Ascending aorta (tissue), 2 donors: Measurements from ENCODE around the gene SMKR1. TPM values are rescaled to one million over a fixed set of nuclear protein-coding genes. Genes with fewer than 3 reads are reported as not detected.
"Not testable (repeated sequence)": the region's sequence is repeated elsewhere in the genome, so short reads cannot be mapped to it uniquely, and the experiment has no call there.

ENCODE experiments used
- DNase-seq, 2 donors: peaks; one replicate each; pipeline ENCODE4 v3.0.0-alpha.2; 2019; ENCODE audit warnings: low spot score in 2 of 2
- H3K27ac ChIP-seq, 2 donors: fragments of 200-600 bp; sonication (generic); one replicate each; pipeline ENCODE4 v1.5.1; 2016 to 2017; ENCODE audit warnings: mild to moderate bottlenecking in 1 of 2
- H3K27me3 ChIP-seq: fragments of 200-600 bp; sonication (generic); one replicate; pipeline ENCODE4 v1.5.1; 2017
- H3K36me3 ChIP-seq, 2 donors: fragments of 200-600 bp; sonication (generic); one replicate each; pipeline ENCODE4 v1.5.1; 2016
- H3K4me1 ChIP-seq, 2 donors: fragments of 200-600 bp; sonication (generic); one replicate each; pipeline ENCODE4 v1.5.1; 2016 to 2017; ENCODE audit warnings: mild to moderate bottlenecking in 1 of 2
- H3K4me3 ChIP-seq, 2 donors: fragments of 200-600 bp; sonication (generic); one replicate each; pipeline ENCODE4 v1.5.1; 2016 to 2017; ENCODE audit warnings: mild to moderate bottlenecking in 1 of 2
- H3K9me3 ChIP-seq, 2 donors: fragments of 200-600 bp; sonication (generic); one replicate each; pipeline ENCODE4 v1.5.1; 2016
- CTCF ChIP-seq, 3 experiments: fragments of 200-600 bp in 2 of 3; fragments of 450-650 bp in 1 of 3; sonication (generic) in 2 of 3; IDR thresholded peaks; one replicate each; pipeline ENCODE4 v1.5.1; 2016 to 2019; ENCODE audit warnings: antibody characterized with exemption in 3 of 3, mild to moderate bottlenecking in 1 of 3, moderate library complexity in 1 of 3
- intact Hi-C: fragments of 100-400 bp; cut with DNase I; formaldehyde crosslinking; loops from one replicate; pipeline ENCODE4 v1.15.1; 2023
- total RNA-seq: library from RNA; depleted of rRNA; stranded (reverse); fragments of >200 nt; gene quantifications from one replicate; pipeline ENCODE4 v1.1.0, GENCODE V29; 2016

Gene SMKR1
- total RNA-seq, 1 donor from 2014 or later = not detected

- no peak overlapping the region for H3K4me3 ChIP-seq
- no peaks in the 10 kb centered on the region for H3K4me1 ChIP-seq
- no peaks in the 10 kb centered on the region for H3K36me3 ChIP-seq
- TF ChIP-seq CTCF (IDR thresholded peaks at IDR 0.05) = no peak
- no peaks in the 10 kb centered on the region for H3K27me3 ChIP-seq
- H3K27ac ChIP-seq = no peak overlapping the region
- intact Hi-C loops = no loop called here
- no peaks in the 10 kb centered on the region for H3K9me3 ChIP-seq
- no peak for DNase-seq
Measured at GRCh38 chr7:129479831-129480230, 22.5 kb upstream of the SMKR1 start.

- Histone ChIP-seq H3K9me3 (no peaks in the 10 kb centered on the region), H3K4me1 (no peaks in the 10 kb centered on the region), H3K27ac (no peak overlapping the region), H3K27me3 (no peaks in the 10 kb centered on the region), H3K4me3 (no peak overlapping the region), H3K36me3 (no peaks in the 10 kb centered on the region)
- intact Hi-C loops = no loop called here
- no peak for DNase-seq
- TF ChIP-seq CTCF (IDR thresholded peaks at IDR 0.05) = no peak
Measured at GRCh38 chr7:129480674-129481363, 21.5 kb upstream of the SMKR1 start.

GRCh38 chr7:129481376-129481775 is 21.0 kb upstream of the SMKR1 start:
- H3K9me3 ChIP-seq, H3K27ac ChIP-seq, intact Hi-C loops, H3K27me3 ChIP-seq, H3K4me3 ChIP-seq, H3K4me1 ChIP-seq, DNase-seq, H3K36me3 ChIP-seq: not testable (repeated sequence)

- intact Hi-C loops = no loop called here
- no peak for DNase-seq
- Histone ChIP-seq H3K27me3 (no peaks in the 10 kb centered on the region), H3K36me3 (no peaks in the 10 kb centered on the region), H3K9me3 (no peaks in the 10 kb centered on the region), H3K4me3 (no peak overlapping the region), H3K27ac (no peak overlapping the region), H3K4me1 (no peaks in the 10 kb centered on the region)
- TF ChIP-seq CTCF (IDR thresholded peaks at IDR 0.05) = no peak
Measured at GRCh38 chr7:129482781-129483180, 19.6 kb upstream of the SMKR1 start.

GRCh38 chr7:129489491-129489890 is 12.8 kb upstream of the SMKR1 start:
- DNase-seq = no peak
- Histone ChIP-seq H3K27ac (no peak overlapping the region), H3K4me1 (no peaks in the 10 kb centered on the region), H3K9me3 (no peaks in the 10 kb centered on the region), H3K4me3 (no peak overlapping the region), H3K36me3 (no peaks in the 10 kb centered on the region), H3K27me3 (no peaks in the 10 kb centered on the region)
- no peak for TF ChIP-seq CTCF (IDR thresholded peaks at IDR 0.05)
- intact Hi-C loops = no loop called here

- no peak for DNase-seq
- no peak for TF ChIP-seq CTCF (IDR thresholded peaks at IDR 0.05)
- Histone ChIP-seq H3K9me3 (no peaks in the 10 kb centered on the region), H3K36me3 (no peaks in the 10 kb centered on the region), H3K4me1 (no peaks in the 10 kb centered on the region), H3K27me3 (no peaks in the 10 kb centered on the region), H3K4me3 (no peak overlapping the region), H3K27ac (no peak overlapping the region)
- intact Hi-C loops = no loop called here
Measured at GRCh38 chr7:129492391-129492790, 9.9 kb upstream of the SMKR1 start.
